GM12892 (cell line): Measurements from ENCODE around the gene BPIFB3.

Experiments
- POLR2A ChIP-seq: IDR thresholded peaks from 2 replicates; pipeline ENCODE4 v1.6.1; 2011; ENCODE audit warnings: low read depth, low read length, control low read depth
- POLR2AphosphoS5 ChIP-seq: IDR thresholded peaks from 2 replicates; pipeline ENCODE4 v1.6.1; 2011; ENCODE audit warnings: low read depth, low read length, control low read depth
- TAF1 ChIP-seq: IDR thresholded peaks from 2 replicates; pipeline ENCODE4 v1.6.1; 2011; ENCODE audit warnings: low read depth, mild to moderate bottlenecking, control low read depth, low read length, borderline replicate concordance

- no peak for TF ChIP-seq POLR2A
- no peak for TF ChIP-seq POLR2AphosphoS5
- no peak for TF ChIP-seq TAF1
Observed at GRCh38 chr20:33037456-33037855, 16.2 kb upstream of the BPIFB3 start.
